ENCODE data around the gene ATF5. TPM values are rescaled to one million over a fixed set of nuclear protein-coding genes. Genes with fewer than 3 reads are reported as not detected.
A peak's percentile ranks its signal among the peaks of the same experiment; 100 is the strongest.

The ATF5 gene
- total RNA-seq, 1 experiment from 2014 or later: 19.2 TPM

- peak overlapping the region; percentile 93 for H3K4me2 ChIP-seq
- DNase-seq: peak; percentile 35 to 69
- H2AFZ ChIP-seq: peak overlapping the region; percentile 81
- H3K9me3 ChIP-seq (ENCODE audit: insufficient read depth, low read depth): no peaks in the 10 kb centered on the region
- no peaks in the 10 kb centered on the region for H3K27me3 ChIP-seq (ENCODE audit: insufficient read depth, low read depth)
- intact Hi-C loops (cut with micrococcal nuclease; ENCODE audit: unreplicated experiment): no loop called here
- peaks cover 21% of the 10 kb centered on the region; the same call in 1 of the 2 replicates for H3F3A ChIP-seq (ENCODE audit: insufficient read depth, low read depth)
- TF ChIP-seq, protein P1, sequence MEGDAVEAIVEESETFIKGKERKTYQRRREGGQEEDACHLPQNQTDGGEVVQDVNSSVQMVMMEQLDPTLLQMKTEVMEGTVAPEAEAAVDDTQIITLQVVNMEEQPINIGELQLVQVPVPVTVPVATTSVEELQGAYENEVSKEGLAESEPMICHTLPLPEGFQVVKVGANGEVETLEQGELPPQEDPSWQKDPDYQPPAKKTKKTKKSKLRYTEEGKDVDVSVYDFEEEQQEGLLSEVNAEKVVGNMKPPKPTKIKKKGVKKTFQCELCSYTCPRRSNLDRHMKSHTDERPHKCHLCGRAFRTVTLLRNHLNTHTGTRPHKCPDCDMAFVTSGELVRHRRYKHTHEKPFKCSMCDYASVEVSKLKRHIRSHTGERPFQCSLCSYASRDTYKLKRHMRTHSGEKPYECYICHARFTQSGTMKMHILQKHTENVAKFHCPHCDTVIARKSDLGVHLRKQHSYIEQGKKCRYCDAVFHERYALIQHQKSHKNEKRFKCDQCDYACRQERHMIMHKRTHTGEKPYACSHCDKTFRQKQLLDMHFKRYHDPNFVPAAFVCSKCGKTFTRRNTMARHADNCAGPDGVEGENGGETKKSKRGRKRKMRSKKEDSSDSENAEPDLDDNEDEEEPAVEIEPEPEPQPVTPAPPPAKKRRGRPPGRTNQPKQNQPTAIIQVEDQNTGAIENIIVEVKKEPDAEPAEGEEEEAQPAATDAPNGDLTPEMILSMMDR (conservative IDR thresholded peaks at IDR 0.05): peak; percentile 44; the same call in 1 of the 2 replicates
- TF ChIP-seq EZH2 (IDR thresholded peaks at IDR 0.05; ENCODE audit: low read depth): no peak
- peak overlapping the region; percentile 57 for H3K4me3 ChIP-seq
- no peaks in the 10 kb centered on the region; the same call in 1 of the 2 replicates for H3K4me1 ChIP-seq (replicated peaks; ENCODE audit: insufficient read depth)
- no peak overlapping the region for H3K27ac ChIP-seq
- no peaks in the 10 kb centered on the region for H3K36me3 ChIP-seq (ENCODE audit: low read depth)
- no TSS peak for BruUV-seq (replicated peaks)
- CTCF ChIA-PET: no interaction called here
- no peaks in the 10 kb centered on the region for H3K79me2 ChIP-seq (ENCODE audit: low read depth)
- H3K9me2 ChIP-seq (ENCODE audit: insufficient read depth): no peaks in the 10 kb centered on the region
- POLR2A ChIA-PET (ENCODE audit: unreplicated experiment): interaction anchor here (0.6 kb wide), 2 partner anchors 21 to 23 kb away, joined by 4 to 16 read pairs; no protein-coding TSS in a partner anchor
- H4K20me1 ChIP-seq (ENCODE audit: insufficient read depth): no peaks in the 10 kb centered on the region
These were observed 38.4 kb upstream of the ATF5 start for GRCh38 chr19:49890349-49891311.

DNA sequence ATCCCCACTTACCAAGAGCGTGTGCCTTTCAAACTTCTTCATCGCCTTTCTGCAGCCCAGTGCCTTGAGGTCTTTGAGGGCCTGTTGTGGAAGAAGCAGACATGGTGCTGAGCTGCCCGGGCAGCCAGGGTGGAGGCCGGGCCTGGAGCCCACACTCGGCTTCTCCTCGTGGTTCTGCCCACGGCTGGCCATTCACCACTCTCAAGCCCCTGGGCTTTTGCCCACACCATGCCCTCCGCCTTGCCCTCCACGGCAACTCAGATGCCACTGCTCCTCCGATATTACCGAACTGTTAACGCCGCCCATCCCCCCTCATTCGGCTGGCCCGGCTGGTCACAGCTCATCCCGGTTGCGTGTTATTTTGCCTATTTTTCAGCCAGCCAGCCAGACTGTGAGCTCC lies 37.6 kb upstream of the ATF5 start:
- no peak overlapping the region for H2AFZ ChIP-seq
- POLR2A ChIA-PET (ENCODE audit: unreplicated experiment): no interaction called here
- CTCF ChIA-PET: interaction anchor here (0.5 kb wide), 1 partner anchor 664 kb away, joined by 3 read pairs; no protein-coding TSS in a partner anchor

DNA sequence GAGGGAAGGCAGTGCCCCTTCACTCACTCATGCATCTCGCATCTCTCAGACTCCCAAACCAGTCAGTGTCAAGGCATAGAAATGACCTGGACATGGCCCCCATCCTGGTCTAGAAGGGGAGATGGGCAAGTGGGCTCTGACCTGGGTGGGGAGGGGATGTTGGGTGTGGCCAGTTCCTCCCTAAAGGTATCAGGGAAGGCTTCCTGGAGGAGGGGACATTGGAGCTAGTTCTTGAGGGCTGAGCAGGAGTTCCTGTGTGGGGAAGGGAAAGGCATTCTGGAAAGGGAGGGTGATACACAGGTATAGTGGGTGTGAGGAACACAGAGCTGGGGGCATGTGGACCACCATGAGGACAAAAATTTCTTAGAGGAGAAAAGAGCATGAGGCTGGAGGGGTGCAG lies 36.3 kb upstream of the ATF5 start:
- H2AFZ ChIP-seq: no peak overlapping the region

More for the DNA sequence above, 37.6 kb upstream of the ATF5 start:
- no peaks in the 10 kb centered on the region for H3K36me3 ChIP-seq (ENCODE audit: low read depth)
- peaks cover 13% of the 10 kb centered on the region; the same call in 1 of the 2 replicates for H3F3A ChIP-seq (ENCODE audit: insufficient read depth, low read depth)
- H3K27me3 ChIP-seq (ENCODE audit: insufficient read depth, low read depth): no peaks in the 10 kb centered on the region
- no peak for DNase-seq
- no TSS peak for BruUV-seq (replicated peaks)
- no peaks in the 10 kb centered on the region for H3K79me2 ChIP-seq (ENCODE audit: low read depth)
- no peaks in the 10 kb centered on the region for H4K20me1 ChIP-seq (ENCODE audit: insufficient read depth)
- TF ChIP-seq, protein P1 (conservative IDR thresholded peaks at IDR 0.05): no peak
- TF ChIP-seq EZH2 (IDR thresholded peaks at IDR 0.05; ENCODE audit: low read depth): no peak
- no peak overlapping the region for H3K4me3 ChIP-seq
- H3K4me2 ChIP-seq: no peak overlapping the region
- H3K9me2 ChIP-seq (ENCODE audit: insufficient read depth): no peaks in the 10 kb centered on the region
- intact Hi-C loops (cut with micrococcal nuclease; ENCODE audit: unreplicated experiment): no loop called here
- no peaks in the 10 kb centered on the region; the same call in 1 of the 2 replicates for H3K4me1 ChIP-seq (replicated peaks; ENCODE audit: insufficient read depth)
- no peaks in the 10 kb centered on the region for H3K9me3 ChIP-seq (ENCODE audit: insufficient read depth, low read depth)
- H3K27ac ChIP-seq: no peak overlapping the region

More for the DNA sequence above, 36.3 kb upstream of the ATF5 start:
- intact Hi-C loops (cut with micrococcal nuclease; ENCODE audit: unreplicated experiment): no loop called here
- POLR2A ChIA-PET (ENCODE audit: unreplicated experiment): no interaction called here
- H3K9me2 ChIP-seq (ENCODE audit: insufficient read depth): no peaks in the 10 kb centered on the region
- no peak for TF ChIP-seq EZH2 (IDR thresholded peaks at IDR 0.05; ENCODE audit: low read depth)
- TF ChIP-seq, protein P1 (conservative IDR thresholded peaks at IDR 0.05): no peak
- no peak overlapping the region for H3K4me3 ChIP-seq
- H3K79me2 ChIP-seq (ENCODE audit: low read depth): no peaks in the 10 kb centered on the region
- no TSS peak for BruUV-seq (replicated peaks)
- no peaks in the 10 kb centered on the region for H3K36me3 ChIP-seq (ENCODE audit: low read depth)
- H3K27ac ChIP-seq: no peak overlapping the region
- H3K27me3 ChIP-seq (ENCODE audit: insufficient read depth, low read depth): no peaks in the 10 kb centered on the region
- H3K9me3 ChIP-seq (ENCODE audit: insufficient read depth, low read depth): no peaks in the 10 kb centered on the region
- no peaks in the 10 kb centered on the region for H4K20me1 ChIP-seq (ENCODE audit: insufficient read depth)
- CTCF ChIA-PET: no interaction called here
- peaks cover 8% of the 10 kb centered on the region; the same call in 1 of the 2 replicates for H3F3A ChIP-seq (ENCODE audit: insufficient read depth, low read depth)
- H3K4me2 ChIP-seq: no peak overlapping the region
- H3K4me1 ChIP-seq (replicated peaks; ENCODE audit: insufficient read depth): peaks cover 7% of the 10 kb centered on the region
- DNase-seq: no peak
